COLO668 (cell line): ENCODE data around the gene BOC.

ENCODE experiments used
- DNase-seq: peaks from one replicate; lab custom pipeline; 2025; ENCODE audit not compliant: unreplicated experiment; lab: John Stamatoyannopoulos, UW

The BOC gene

DNA sequence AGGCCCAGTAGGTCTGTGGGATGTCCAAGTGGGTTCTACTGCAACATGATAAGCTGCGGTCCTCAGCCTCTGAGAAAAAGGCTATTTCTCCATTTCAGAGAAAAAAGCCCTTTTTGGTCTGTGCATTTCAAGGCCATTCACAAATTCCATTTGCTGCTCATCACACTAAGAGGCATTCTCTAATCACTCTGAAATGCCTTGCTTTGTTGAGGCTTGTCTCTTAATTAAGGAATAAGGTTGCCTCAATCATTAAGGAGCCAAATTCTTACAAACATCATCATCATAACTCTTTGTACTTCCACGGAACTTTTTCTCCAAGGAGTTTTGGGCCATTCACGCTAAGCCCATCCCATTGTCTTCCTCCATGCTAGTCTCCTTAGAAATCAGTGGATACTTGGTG is 74.4 kb downstream of the BOC start:
- no peak for DNase-seq

DNA sequence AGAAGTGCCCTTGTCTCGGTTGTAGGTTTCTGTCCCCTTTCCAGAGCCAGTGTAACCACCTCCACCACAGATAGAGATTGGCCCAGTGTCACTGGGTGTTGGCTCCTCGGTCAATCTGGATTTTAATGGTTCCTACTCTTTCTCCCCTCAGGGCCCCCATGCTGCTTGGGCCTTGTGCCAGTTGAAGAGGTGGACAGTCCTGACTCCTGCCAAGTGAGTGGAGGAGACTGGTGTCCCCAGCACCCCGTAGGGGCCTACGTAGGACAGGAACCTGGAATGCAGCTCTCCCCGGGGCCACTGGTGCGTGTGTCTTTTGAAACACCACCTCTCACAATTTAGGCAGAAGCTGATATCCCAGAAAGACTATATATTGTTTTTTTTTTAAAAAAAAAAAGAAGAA is 75.2 kb downstream of the BOC start:
- no peak for DNase-seq

DNA sequence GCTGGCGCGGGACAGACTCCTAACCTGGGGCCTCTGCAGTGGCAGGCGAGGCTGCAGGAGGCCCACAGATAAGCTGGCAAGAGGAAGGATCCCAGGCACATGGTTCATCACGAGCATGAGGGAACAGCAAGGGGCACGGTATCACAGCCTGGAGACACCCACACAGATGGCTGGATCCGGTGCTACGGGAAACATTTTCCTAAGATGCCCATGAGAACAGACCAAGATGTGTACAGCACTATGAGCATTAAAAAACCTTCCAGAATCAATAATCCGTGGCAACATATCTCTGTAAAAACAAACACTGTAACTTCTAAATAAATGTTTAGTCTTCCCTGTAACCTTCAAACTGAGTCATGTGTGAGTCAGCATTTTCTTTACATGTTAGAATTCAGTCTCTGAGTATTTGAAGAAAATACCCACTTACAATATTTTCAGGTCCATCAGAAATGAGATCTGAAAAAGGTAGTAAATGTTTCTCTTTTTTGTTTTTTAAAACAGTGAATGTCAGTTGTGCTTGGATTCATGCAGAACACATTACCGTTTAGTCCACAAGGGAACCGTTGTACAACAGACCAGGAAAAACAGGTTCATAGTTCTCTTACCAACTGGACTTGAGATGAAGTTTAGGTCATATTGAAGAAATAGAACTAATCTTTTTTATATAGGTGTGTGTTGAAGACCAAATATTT is 75.9 kb downstream of the BOC start:
- DNase-seq, result no peak

DNA sequence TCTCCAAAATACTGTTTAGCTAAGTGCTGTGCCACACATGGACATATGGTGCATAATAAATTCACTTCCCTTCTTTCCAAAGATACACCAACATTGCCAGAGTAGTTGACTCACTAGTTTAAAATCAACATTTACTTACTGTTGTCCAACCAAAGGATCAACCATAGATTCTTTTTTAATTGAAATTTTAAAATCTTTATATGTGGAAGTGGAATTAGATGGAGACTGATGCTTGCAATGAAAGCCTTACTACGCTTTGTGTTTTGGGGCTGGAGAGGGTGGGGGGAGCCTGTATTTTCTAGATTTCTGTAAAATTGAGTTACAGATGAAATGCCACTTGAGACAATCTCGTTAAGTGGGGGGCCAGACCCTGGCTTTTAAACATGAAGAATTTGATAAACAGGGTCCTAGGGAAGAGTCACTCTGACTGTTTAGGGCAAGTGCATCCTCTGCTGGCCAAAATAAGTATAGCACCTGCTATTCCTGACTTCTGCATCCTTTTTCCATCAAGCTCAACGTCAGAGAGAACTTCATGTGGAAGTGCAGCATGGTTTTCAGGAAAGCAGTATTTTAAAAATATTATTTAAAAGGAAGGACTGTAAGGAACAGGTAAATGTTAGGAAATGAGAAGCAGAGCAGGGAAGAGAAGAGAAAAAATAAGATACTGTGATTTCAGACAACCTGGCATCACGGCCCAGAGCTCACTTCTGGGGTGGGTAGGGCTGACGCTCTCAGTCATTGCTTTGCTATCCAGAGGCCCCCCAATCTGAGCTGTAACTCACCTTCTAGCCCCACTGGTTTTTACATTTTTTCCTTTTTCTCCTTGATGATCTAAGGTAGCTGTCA is 76.7 kb downstream of the BOC start:
- peak; percentile 40 for DNase-seq

DNA sequence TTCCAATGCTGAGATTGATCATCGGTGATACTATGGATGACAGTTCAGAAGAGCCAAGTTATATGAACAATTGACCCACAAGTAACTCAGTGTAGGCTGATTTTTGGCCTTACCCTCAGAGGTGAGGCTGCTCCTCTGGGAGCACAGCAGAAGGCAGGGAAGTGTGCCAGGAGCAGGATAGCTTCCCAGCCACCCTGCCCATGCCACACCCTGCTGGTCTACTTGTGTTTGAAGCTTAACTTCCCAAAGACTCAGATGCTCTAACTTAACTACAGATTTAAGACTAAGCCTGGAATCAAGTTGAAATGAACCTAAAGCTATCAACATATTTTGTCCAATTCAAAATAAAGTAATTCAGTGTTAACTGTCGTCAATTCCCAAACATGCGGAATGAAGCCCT is 77.5 kb downstream of the BOC start:
- no peak for DNase-seq

DNA sequence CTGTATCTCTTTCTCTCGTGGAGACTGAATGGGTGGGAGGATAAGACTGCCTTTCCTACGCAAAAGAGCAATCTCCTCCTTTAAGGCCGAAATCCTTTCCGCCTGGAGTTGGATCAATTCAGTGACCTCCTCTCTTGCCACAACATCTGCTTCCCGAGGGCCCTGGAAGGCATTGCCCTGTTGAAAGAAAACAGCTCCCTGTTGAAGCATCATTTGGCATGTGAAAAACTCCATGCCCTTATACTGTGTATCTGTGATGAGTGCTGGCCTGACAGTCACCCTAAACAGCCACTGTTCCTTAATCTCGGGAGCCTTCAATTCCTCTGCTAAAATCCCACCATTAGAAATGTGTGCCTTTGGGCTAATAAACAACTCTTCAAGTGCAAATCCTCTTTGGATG is 80.2 kb downstream of the BOC start:
- DNase-seq, result no peak

DNA sequence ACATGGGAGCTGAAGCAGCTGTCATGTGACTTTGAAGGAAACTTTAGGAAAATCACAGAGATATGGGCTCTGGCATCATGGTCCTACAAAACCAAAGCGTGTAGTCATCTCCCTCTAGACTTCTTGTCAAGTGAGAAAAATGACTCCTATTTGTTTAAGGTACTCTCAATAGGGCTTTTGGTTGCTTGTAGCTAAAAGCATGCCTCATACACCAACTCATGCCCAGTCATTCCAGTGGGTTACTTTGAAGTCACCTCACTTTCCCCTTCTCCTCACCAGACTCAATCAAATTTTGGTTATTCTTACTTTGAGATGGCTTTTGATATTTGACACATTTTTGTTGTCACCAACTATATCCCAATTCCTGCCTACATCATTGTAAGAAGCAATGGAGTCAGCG is 81.6 kb downstream of the BOC start:
- no peak for DNase-seq

DNA sequence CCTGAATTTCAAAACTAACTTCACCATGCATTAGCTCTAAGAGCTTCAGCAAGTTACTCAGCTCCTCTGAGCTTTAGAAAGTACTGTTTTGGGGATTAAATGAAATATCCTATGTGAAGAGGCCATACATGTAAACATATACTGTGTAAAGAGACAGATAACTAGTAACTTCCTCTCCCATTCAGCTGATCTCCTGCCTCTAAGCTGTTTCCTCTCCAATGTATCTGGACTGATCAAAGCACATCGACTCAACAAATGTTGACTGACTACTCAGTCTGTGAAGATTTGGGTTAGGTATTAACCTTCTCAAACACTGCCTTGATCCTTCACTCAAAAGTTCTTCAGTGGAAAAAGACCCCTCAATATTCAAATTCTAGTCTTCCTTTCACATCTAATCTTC is 82.0 kb downstream of the BOC start:
- no peak for DNase-seq

DNA sequence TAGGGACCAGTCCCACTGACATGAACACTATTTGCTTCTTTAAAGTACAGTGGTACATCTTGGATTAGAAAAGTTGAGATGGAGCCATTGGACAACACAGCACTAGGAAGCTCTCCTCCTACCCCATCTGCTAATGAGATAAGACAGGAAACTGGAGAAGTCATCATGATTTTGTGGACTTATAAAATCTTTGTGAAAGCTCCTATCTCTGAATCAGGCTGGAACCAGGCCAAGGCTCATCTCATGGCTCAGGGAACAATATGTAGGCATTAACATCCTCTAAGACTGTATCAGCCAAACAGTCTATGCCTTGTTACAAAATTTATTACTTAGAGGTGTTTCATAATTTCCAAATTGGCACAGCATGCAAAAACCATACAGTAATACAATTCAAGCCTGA is 84.1 kb downstream of the BOC start:
- DNase-seq, result no peak

DNA sequence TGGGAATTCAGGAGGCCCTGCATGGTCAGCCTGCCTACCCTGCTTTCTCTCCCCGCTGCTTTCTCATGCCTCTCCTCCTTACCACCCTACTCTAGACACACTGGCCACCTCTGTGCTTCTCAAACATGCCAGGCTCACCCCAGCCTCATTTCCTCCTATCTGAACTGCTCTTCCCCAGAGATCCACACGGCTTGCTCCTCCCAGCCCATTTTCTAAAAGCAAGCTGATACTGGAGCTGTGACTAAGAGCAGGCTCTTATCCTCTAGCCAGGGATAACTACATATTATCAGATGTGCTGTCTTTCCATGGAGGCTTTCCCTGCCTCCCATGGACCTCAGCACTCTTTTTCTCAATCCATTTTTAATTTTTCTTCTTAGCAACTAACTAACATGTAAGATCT is 85.9 kb downstream of the BOC start:
- no peak for DNase-seq

DNA sequence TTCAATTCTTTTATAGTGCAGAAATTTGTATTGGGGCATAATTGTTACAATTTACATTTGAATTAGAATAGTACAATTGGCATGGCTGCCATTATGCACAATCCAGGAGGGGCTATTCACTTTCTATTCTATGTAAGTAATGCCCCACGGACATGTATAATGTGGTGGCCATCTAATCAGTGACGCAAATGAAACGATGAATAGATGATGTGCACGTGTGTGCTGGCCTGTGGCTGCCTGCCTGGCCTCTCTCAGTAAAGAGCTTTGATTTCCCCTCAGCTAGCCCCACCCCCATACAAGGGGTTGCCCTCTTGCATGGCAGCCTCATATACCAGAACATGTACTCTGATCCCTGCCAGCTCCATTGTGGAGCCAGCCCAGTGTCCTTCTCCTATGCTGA is 86.5 kb downstream of the BOC start:
- no peak for DNase-seq

DNA sequence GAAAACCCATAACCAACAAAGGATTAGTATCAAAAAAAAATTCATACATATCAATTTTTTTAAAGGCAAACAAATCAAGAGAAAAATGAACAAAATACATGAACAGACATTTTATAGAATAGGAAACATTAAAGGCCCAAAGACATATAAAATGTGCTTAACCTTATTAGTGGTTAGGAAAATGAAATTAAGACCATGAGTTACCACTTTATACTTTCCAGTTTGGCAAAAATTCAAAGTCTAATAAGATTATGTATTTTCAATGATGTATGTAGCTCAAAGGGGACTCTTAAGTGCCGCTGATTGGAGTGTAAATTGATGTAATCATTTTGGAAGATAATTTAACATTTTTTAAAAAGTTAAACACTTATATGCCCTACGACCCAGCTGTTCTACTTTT is 89.2 kb downstream of the BOC start:
- DNase-seq, result no peak

DNA sequence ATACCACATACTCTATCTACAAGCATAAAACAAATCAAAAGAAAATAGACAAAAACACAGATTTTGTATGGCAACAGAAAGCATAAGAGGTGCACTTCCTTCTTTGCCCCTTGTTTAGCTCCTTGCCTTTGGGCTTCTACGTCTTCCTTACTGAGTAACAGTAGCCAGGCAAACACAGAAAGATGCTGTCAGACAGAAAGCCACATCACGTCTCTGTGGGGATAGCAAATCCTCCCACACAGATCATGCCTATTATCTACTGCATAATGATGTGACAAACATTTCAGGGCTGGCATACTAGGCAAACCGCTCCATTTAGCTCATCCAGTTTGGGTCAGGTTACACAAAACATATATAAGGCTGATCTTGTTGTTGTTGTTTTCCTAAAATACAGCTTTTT is 92.7 kb downstream of the BOC start:
- no peak for DNase-seq

DNA sequence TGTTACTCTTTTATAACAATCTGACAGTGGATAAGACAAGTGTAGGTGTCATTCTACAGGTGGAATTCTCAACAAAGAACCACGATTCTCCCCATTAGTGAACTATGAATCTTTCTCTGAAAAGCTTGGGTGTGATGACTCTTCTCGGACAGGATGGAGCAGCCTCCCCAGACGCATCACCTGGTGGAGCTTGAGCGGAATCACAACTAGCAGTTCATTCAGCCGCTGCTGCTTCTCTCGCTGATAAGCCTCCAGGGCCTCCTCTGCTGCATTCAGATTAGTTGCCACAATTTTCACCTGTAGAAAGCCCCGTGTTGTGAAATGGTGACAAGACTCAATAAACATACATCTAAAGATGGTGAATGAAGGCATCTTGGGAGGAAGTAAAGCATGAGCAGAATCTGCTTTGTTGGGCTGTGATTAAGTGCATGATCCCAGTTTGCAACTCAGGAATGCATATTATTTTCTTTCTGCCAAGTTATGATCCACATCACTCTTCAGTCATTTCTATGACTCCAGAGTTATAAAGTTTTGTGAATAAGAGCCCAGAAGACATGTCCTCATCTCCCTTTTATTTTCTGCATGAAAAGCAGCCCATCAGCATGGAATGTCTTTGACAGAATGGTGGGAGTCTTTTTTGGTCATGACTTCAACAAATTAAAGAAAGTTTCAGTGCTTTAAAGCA is 93.6 kb downstream of the BOC start:
- DNase-seq, result no peak

DNA sequence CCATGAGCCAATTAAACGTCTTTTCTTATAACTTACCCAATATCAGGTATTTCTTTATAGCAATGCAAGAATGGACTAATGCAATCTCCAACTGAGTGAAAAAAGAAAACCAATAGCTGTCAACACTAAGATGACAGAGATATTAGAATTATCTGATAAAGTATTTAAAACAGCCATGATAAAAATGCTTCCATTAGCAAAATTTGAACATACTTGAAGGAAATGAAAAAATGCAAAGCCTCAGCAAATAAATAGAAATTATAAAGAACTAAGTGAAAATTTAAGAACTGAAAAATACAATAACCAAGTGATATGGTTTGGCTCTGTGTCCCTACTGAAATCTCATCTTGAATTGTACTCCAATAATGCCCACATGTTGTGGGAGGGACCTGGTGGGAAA is 99.6 kb downstream of the BOC start:
- DNase-seq, result no peak

DNA sequence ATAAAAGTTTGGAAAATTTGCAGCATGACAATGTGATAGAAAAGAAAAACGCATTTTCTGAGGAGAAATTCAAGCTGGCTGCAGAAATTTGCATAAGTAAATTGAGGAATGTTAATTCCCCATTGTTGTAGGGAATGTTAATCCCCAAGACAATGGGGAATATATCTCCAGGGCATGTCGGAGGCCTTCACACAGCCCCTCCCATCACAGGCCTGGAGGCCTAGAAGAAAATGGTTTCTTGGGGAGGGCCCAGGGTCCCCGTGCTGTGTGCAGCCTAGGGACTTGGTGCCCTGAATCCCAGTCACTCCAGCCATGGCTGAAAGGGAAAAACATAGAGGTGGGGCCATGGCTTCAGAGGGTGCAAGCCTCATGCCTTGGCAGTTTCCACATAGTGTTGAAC is 101.1 kb downstream of the BOC start:
- DNase-seq, result no peak

DNA sequence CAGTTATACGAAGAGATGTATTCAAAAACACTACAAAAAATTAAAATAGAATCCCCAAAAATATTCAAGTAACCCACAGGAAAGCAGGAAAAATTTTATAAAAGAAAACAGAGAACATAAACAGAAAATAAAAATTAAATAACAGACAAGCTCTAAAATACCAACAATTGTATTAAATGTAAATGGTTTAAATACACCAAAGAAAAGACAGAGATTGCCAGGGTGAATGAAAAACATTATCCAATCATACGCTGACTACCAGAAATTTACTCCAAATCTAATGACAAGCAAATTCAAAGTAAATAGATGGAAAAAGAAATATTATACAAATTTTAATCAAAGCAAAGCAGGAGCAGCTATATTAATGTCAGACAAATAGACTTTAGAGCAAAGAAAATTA is 103.6 kb downstream of the BOC start:
- DNase-seq, result no peak

DNA sequence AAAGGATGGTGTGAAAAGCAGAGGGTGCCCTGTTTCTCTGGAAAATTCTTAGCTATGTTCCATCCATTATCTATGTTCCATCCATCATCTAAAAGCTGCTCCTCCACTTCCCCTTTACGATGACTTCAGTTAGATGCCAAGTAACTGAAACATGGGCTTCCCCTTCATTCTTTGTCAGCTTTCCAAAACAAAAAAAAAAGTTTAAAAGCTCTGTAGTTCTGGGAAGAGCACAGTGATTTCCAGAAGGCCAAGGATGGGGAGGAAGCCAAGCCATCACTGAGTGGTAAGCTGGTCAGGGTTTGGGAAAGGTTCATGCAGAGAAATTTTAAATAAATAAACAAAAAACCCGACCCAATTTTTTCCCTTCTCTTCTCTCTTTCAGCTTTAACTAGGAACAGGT is 118.4 kb downstream of the BOC start:
- no peak for DNase-seq

DNA sequence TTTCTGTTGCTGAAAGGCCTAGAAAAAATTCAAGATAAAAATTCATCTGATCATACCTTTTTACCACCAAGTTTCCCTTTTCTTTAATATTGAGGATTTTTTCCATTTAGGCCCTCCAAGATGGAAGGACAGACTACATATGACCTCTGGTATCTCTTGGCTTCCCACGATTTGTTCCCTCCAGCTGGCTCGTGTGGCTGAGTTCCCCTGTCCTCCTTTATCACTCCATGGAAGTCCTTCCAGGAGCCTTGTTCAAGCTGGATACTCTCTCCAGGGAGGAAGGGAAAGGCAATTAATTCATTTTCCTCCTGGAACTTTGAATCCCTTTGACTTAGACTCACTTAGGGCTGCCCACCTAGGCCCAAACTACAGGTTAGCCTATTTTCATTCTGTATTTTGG is 119.4 kb downstream of the BOC start:
- DNase-seq, result no peak

DNA sequence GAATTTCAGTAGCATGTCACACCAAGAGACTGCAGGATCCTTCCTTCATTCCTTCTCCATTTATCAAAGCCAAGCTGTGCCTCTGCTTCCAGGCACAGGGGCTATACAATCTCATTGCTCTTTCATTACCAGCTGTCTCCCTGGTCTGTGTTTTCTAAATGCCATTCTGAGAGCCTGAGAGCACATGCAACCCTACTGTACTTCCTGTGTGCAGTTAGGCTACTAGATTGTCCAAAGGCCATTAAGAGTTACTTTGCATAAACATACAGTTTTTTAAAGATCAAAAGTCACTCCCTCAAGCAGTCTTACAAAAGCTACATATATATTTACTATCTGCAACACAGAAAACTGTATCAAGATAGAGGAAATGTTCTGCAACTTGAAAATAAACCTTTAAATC is 119.8 kb downstream of the BOC start:
- DNase-seq, result no peak
